HepG2 (cell line): ENCODE results near the gene CASZ1. TPM values are rescaled to one million over a fixed set of nuclear protein-coding genes. Genes with fewer than 3 reads are reported as not detected.

Experiments used
- ATAC-seq: fragments of 200-7000 bp; cut with Tn5 transposase; 3 replicates; pipeline ENCODE4 v1.9.1; 2020; ENCODE audit warnings: mild to moderate bottlenecking, moderate library complexity
- BruUV-seq: library from RNA; stranded (reverse); fragments of 400-500 nt; replicated peaks from 2 replicates; lab custom pipeline; 2021; lab: Mats Ljungman, UMichigan
- CTCF ChIA-PET: fragments of 300-600 bp; formaldehyde crosslinking; extraction: SDS; loops from one replicate; lab custom pipeline; 2021; ENCODE audit warnings: low total read pairs, inconsistent platforms, low intra/inter-chr PET ratio; lab: Yijun Ruan, JAX
- POLR2A ChIA-PET: fragments of 350-600 bp; sonication (Branson Sonifier 250); formaldehyde crosslinking; loops from one replicate; lab custom pipeline; 2020; ENCODE audit warnings: antibody characterized with exemption, inconsistent platforms; lab: Yijun Ruan, JAX
- DNase-seq: peaks from one replicate; pipeline ENCODE4 v3.0.0-alpha.2; 2015; ENCODE audit warnings: low spot score
- FAIRE-seq: peaks from 3 replicates; lab custom pipeline; 2011; peaks lifted over from hg19 to GRCh38; lab: Jason Lieb, UNC
- H2AFZ ChIP-seq: one replicate; pipeline ENCODE4 v1.6.1; 2011; ENCODE audit warnings: low read length, inconsistent platforms
- H3K27ac ChIP-seq: fragments of 300-600 bp; 3 replicates; pipeline ENCODE4 v1.8.0; 2011; ENCODE audit warnings: mixed run types, mild to moderate bottlenecking, mixed read lengths, low read length, inconsistent platforms; ENCODE audit not compliant: insufficient read depth; ENCODE audit errors: extremely low read length
- H3K27me3 ChIP-seq, 2 experiments: fragments of 200-600 bp in 1 of 2; 2 replicates in 1 of 2; 3 replicates in 1 of 2; pipeline versions ENCODE4 v1.6.0 to v1.8.0; 2011; ENCODE audit warnings: low read length in 2 of 2, mild to moderate bottlenecking in 2 of 2, moderate library complexity in 2 of 2, inconsistent platforms in 1 of 2; ENCODE audit not compliant: insufficient read depth in 2 of 2, control insufficient read depth in 1 of 2
- H3K36me3 ChIP-seq, 2 experiments: fragments of 200-600 bp in 1 of 2; replicated peaks in 1 of 2; 2 replicates in 1 of 2; 3 replicates in 1 of 2; pipeline versions ENCODE4 v1.5.1 to v1.8.0; 2011; ENCODE audit warnings: low read length in 2 of 2, inconsistent platforms in 1 of 2; ENCODE audit not compliant: insufficient read depth in 2 of 2, control insufficient read depth in 1 of 2
- H3K4me1 ChIP-seq: 2 replicates; pipeline ENCODE4 v1.5.1; 2012; ENCODE audit warnings: low read length, inconsistent platforms; ENCODE audit not compliant: insufficient read depth
- H3K4me2 ChIP-seq: 2 replicates; pipeline ENCODE4 v1.6.0; 2011; ENCODE audit warnings: low read depth, low read length, inconsistent platforms
- H3K4me3 ChIP-seq, 3 experiments: fragments of 200-600 bp in 1 of 3; sonication (generic), shearing (Covaris generic) in 1 of 3; replicated peaks in 1 of 3; 2 replicates each; pipeline ENCODE4 v1.5.1; 2011 to 2016; ENCODE audit warnings: low read length in 3 of 3, inconsistent platforms in 2 of 3, low read depth in 2 of 3, mild to moderate bottlenecking in 2 of 3, control low read depth in 1 of 3, mixed read lengths in 1 of 3; ENCODE audit not compliant: insufficient read depth in 1 of 3
- H3K79me2 ChIP-seq: one replicate; pipeline ENCODE4 v1.6.1; 2011; ENCODE audit warnings: low read length, inconsistent platforms; ENCODE audit not compliant: insufficient read depth
- H3K9ac ChIP-seq: 2 replicates; pipeline ENCODE4 v1.6.0; 2011; ENCODE audit warnings: mild to moderate bottlenecking, low read depth, low read length, inconsistent platforms; ENCODE audit not compliant: insufficient read depth
- H3K9me3 ChIP-seq: 2 replicates; pipeline ENCODE4 v1.5.1; 2012; ENCODE audit warnings: mild to moderate bottlenecking, low read length
- H4K20me1 ChIP-seq: 2 replicates; pipeline ENCODE4 v1.6.0; 2011; ENCODE audit warnings: inconsistent platforms, mild to moderate bottlenecking, low read length, moderate library complexity; ENCODE audit not compliant: insufficient read depth
- ARNT ChIP-seq: fragments of 450-650 bp; IDR thresholded peaks from 2 replicates; pipeline ENCODE4 v1.6.1; 2017
- CREB1 ChIP-seq, 2 experiments: fragments of 450-650 bp in 1 of 2; IDR thresholded peaks; 2 replicates each; pipeline ENCODE4 v1.6.1; 2016 to 2017; ENCODE audit warnings: control low read depth in 1 of 2, mild to moderate bottlenecking in 1 of 2, missing compliant biosample characterization in 1 of 2, missing genetic modification characterization in 1 of 2
- HNRNPL ChIP-seq: fragments of 200-400 bp; formaldehyde crosslinking; IDR thresholded peaks from 2 replicates; pipeline ENCODE4 v1.6.1; 2017; ENCODE audit warnings: mild to moderate bottlenecking, low read depth, low read length
- KLF6 ChIP-seq: IDR thresholded peaks from 2 replicates; pipeline ENCODE4 v1.8.0; 2016; ENCODE audit warnings: missing biosample characterization, missing genetic modification reagents
- MIER3 ChIP-seq: IDR thresholded peaks from 2 replicates; pipeline ENCODE4 v1.6.1; 2016; ENCODE audit warnings: missing compliant biosample characterization, borderline replicate concordance
- RAD21 ChIP-seq: fragments of 450-650 bp; formaldehyde crosslinking; IDR thresholded peaks from 2 replicates; pipeline ENCODE4 v1.5.0; 2020; ENCODE audit warnings: mild to moderate bottlenecking
- REPIN1 ChIP-seq: sonication (generic); formaldehyde crosslinking; IDR thresholded peaks from 2 replicates; pipeline ENCODE4 v1.8.0; 2022; ENCODE audit warnings: missing genetic modification reagents, low read depth, mild to moderate bottlenecking, borderline replicate concordance
- STAG1 ChIP-seq: sonication (generic); formaldehyde crosslinking; IDR thresholded peaks from 2 replicates; pipeline ENCODE4 v1.4.0; 2020; ENCODE audit warnings: missing genetic modification reagents
- THAP11 ChIP-seq: IDR thresholded peaks from 2 replicates; pipeline ENCODE4 v1.6.1; 2016; ENCODE audit warnings: missing biosample characterization, missing genetic modification reagents
- ZNF20 ChIP-seq: sonication (generic); formaldehyde crosslinking; IDR thresholded peaks from 2 replicates; pipeline ENCODE4 v1.4.0; 2020; ENCODE audit warnings: mild to moderate bottlenecking, moderate library complexity, missing genetic modification reagents
- ZNF510 ChIP-seq: sonication (generic); formaldehyde crosslinking; IDR thresholded peaks from 2 replicates; pipeline ENCODE4 v1.4.0; 2020; ENCODE audit warnings: low read depth, mild to moderate bottlenecking, missing genetic modification reagents
- ZNF780A ChIP-seq: sonication (generic); formaldehyde crosslinking; IDR thresholded peaks from 2 replicates; pipeline ENCODE4 v1.8.0; 2022; ENCODE audit warnings: mild to moderate bottlenecking, missing genetic modification reagents, moderate library complexity
- WGBS: methylation state at CpG from one replicate; pipeline ENCODE4 v1.1.6; 2017; ENCODE audit warnings: low lambda C conversion rate; 5-methylcytosine and 5-hydroxymethylcytosine counted together
- in situ Hi-C: cut with HindIII; loops from 2 replicates; pipeline ENCODE4 v1.10.0; 2017; ENCODE audit warnings: low pct_unique_long_range_greater_than_20kb; ENCODE audit not compliant: extremely low pct_ligation_motif_present
- intact Hi-C: fragments of 100-400 bp; cut with micrococcal nuclease; formaldehyde crosslinking; loops from one replicate; pipeline ENCODE4 v1.10.0; 2022; ENCODE audit not compliant: unreplicated experiment
- polyA plus RNA-seq, 8 experiments: library from polyadenylated mRNA; depleted of rRNA in 3 of 8; stranded (reverse) in 7 of 8; unstranded in 1 of 8; fragments of >200 nt; fragmentation: Illumina TruSeq in 4 of 8; extraction: Trizol in 4 of 8; gene quantifications; 2 replicates each; pipeline versions ENCODE4 v1.2.1 to v1.2.3, GENCODE V29; 2011 to 2016; ENCODE audit warnings: low read depth in 4 of 8, missing spikeins in 1 of 8, mixed read lengths in 1 of 8; ENCODE audit not compliant: insufficient read depth in 1 of 8
- total RNA-seq, 5 experiments: library from RNA; depleted of rRNA; stranded (reverse); fragments of >200 nt; fragmentation: Illumina TruSeq; extraction: Trizol; gene quantifications; 2 replicates each; pipeline ENCODE4 v1.2.3, GENCODE V29; 2016; ENCODE audit warnings: low read depth in 1 of 5
- TF ChIP-seq, protein P1 (sequence below): sonication (generic); formaldehyde crosslinking; IDR thresholded peaks from 2 replicates; pipeline ENCODE4 v1.5.1; 2020; ENCODE audit warnings: mild to moderate bottlenecking, missing genetic modification reagents, moderate library complexity
- TF ChIP-seq, protein P2 (sequence below): sonication (generic); IDR thresholded peaks from 2 replicates; pipeline ENCODE4 v1.6.1; 2016; ENCODE audit warnings: low read depth, borderline replicate concordance
- TF ChIP-seq, protein P3 (sequence below): sonication (generic); formaldehyde crosslinking; IDR thresholded peaks from 2 replicates; pipeline ENCODE4 v1.5.1; 2020; ENCODE audit warnings: missing genetic modification reagents, mild to moderate bottlenecking, borderline replicate concordance

Gene CASZ1
- total and polyA plus RNA-seq, 2 of the 13 experiments (the other 11 are each of a cell fraction or from before 2014, with no cell fraction given) = 1.9 to 3.7 TPM

DNA sequence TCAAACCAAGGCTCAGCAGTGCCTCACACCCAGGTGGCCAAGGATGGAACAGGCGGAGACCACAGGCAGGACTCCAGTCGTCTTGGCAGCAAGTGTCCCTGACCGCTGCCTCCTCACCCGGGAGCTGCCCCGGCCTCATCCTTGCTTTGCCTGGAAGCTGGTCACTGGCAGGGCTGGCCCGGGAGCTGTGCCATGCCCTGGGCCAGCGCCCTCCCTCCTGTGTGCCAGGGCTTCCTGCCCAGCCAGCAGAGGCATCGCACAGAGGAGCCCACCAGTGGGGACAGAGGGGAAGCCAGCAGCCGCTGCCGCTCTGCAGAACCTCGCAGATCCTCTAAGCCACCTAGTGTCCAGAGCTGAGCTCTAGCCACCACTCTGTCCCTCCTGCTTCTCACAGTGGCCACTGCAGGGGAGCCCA, 7.8 kb downstream of the CASZ1 start (continued):
- TF ChIP-seq ZNF510 (CRISPR knock-in tag) = no peak
- TF ChIP-seq RAD21 (CRISPR knock-in tag) = peak; percentile 71
- peak; percentile 79; the same call in 1 of the 2 replicates for TF ChIP-seq HNRNPL
- TF ChIP-seq ARNT = no peak
- TF ChIP-seq, protein P1, sequence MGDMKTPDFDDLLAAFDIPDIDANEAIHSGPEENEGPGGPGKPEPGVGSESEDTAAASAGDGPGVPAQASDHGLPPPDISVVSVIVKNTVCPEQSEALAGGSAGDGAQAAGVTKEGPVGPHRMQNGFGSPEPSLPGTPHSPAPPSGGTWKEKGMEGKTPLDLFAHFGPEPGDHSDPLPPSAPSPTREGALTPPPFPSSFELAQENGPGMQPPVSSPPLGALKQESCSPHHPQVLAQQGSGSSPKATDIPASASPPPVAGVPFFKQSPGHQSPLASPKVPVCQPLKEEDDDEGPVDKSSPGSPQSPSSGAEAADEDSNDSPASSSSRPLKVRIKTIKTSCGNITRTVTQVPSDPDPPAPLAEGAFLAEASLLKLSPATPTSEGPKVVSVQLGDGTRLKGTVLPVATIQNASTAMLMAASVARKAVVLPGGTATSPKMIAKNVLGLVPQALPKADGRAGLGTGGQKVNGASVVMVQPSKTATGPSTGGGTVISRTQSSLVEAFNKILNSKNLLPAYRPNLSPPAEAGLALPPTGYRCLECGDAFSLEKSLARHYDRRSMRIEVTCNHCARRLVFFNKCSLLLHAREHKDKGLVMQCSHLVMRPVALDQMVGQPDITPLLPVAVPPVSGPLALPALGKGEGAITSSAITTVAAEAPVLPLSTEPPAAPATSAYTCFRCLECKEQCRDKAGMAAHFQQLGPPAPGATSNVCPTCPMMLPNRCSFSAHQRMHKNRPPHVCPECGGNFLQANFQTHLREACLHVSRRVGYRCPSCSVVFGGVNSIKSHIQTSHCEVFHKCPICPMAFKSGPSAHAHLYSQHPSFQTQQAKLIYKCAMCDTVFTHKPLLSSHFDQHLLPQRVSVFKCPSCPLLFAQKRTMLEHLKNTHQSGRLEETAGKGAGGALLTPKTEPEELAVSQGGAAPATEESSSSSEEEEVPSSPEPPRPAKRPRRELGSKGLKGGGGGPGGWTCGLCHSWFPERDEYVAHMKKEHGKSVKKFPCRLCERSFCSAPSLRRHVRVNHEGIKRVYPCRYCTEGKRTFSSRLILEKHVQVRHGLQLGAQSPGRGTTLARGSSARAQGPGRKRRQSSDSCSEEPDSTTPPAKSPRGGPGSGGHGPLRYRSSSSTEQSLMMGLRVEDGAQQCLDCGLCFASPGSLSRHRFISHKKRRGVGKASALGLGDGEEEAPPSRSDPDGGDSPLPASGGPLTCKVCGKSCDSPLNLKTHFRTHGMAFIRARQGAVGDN = peak; percentile 34
- no peak for TF ChIP-seq CREB1 (IDR thresholded peaks at IDR 0.05)
- TF ChIP-seq CREB1 (CRISPR knock-in tag; IDR thresholded peaks at IDR 0.05) = no peak
- no peak for TF ChIP-seq THAP11
- peak; percentile 74 for TF ChIP-seq STAG1 (CRISPR knock-in tag)

DNA sequence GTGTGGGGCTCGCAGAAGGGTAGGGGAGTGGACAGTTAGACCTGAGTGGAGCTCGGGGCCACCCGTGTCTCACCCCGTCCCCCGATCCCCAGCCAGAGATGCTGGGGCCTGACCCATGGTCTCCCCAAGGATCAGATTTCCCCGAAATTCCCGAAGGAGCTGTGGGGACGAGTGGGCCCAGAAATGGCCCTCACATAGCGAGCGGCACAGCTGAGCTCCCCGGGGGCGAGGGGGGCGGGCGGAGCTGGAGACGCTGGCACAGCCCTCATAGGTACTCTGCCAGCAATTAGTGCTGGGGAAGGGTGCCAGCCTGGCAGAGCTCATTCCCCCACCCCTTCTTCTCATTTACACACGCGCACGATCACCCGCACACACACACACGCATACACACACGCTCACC, 9.2 kb downstream of the CASZ1 start:
- intact Hi-C loops = no loop called here
- 88% methylated on average over 7 of the region's 21 CpGs for WGBS
- ChIA-PET CTCF (no interaction called here), POLR2A (no interaction called here)
- Histone ChIP-seq H4K20me1 (no peaks in the 10 kb centered on the region), H3K4me3 (no peak overlapping the region), H3K27ac (no peak overlapping the region), H3K9ac (no peak overlapping the region), H3K27me3 (peaks cover 6 to 59% of the 10 kb centered on the region in 2 experiments; a peak in 4 of 5 replicates), H3K4me1 (no peaks in the 10 kb centered on the region), H2AFZ (no peak overlapping the region), H3K36me3 (no peaks in the 10 kb centered on the region), H3K4me2 (no peak overlapping the region), H3K79me2 (no peaks in the 10 kb centered on the region), H3K9me3 (no peaks in the 10 kb centered on the region)
- ATAC-seq (no peak), DNase-seq (no peak), FAIRE-seq (no peak)
- in situ Hi-C loops = loop anchor here (5.0 kb wide), 1 partner anchor 275 kb away; no protein-coding TSS in a partner anchor
- BruUV-seq = no TSS peak
- TF ChIP-seq ZNF780A (CRISPR knock-in tag) (no peak), REPIN1 (no peak), ZNF20 (CRISPR knock-in tag) (no peak), MIER3 (CRISPR knock-in tag) (no peak), KLF6 (CRISPR knock-in tag) (no peak)
- TF ChIP-seq, protein P2, sequence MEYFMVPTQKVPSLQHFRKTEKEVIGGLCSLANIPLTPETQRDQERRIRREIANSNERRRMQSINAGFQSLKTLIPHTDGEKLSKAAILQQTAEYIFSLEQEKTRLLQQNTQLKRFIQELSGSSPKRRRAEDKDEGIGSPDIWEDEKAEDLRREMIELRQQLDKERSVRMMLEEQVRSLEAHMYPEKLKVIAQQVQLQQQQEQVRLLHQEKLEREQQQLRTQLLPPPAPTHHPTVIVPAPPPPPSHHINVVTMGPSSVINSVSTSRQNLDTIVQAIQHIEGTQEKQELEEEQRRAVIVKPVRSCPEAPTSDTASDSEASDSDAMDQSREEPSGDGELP = no peak
- TF ChIP-seq, protein P3, sequence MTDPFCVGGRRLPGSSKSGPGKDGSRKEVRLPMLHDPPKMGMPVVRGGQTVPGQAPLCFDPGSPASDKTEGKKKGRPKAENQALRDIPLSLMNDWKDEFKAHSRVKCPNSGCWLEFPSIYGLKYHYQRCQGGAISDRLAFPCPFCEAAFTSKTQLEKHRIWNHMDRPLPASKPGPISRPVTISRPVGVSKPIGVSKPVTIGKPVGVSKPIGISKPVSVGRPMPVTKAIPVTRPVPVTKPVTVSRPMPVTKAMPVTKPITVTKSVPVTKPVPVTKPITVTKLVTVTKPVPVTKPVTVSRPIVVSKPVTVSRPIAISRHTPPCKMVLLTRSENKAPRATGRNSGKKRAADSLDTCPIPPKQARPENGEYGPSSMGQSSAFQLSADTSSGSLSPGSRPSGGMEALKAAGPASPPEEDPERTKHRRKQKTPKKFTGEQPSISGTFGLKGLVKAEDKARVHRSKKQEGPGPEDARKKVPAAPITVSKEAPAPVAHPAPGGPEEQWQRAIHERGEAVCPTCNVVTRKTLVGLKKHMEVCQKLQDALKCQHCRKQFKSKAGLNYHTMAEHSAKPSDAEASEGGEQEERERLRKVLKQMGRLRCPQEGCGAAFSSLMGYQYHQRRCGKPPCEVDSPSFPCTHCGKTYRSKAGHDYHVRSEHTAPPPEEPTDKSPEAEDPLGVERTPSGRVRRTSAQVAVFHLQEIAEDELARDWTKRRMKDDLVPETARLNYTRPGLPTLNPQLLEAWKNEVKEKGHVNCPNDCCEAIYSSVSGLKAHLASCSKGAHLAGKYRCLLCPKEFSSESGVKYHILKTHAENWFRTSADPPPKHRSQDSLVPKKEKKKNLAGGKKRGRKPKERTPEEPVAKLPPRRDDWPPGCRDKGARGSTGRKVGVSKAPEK (CRISPR knock-in tag) = no peak
